ENCODE results near the gene FMNL1.

Gene FMNL1

DNA sequence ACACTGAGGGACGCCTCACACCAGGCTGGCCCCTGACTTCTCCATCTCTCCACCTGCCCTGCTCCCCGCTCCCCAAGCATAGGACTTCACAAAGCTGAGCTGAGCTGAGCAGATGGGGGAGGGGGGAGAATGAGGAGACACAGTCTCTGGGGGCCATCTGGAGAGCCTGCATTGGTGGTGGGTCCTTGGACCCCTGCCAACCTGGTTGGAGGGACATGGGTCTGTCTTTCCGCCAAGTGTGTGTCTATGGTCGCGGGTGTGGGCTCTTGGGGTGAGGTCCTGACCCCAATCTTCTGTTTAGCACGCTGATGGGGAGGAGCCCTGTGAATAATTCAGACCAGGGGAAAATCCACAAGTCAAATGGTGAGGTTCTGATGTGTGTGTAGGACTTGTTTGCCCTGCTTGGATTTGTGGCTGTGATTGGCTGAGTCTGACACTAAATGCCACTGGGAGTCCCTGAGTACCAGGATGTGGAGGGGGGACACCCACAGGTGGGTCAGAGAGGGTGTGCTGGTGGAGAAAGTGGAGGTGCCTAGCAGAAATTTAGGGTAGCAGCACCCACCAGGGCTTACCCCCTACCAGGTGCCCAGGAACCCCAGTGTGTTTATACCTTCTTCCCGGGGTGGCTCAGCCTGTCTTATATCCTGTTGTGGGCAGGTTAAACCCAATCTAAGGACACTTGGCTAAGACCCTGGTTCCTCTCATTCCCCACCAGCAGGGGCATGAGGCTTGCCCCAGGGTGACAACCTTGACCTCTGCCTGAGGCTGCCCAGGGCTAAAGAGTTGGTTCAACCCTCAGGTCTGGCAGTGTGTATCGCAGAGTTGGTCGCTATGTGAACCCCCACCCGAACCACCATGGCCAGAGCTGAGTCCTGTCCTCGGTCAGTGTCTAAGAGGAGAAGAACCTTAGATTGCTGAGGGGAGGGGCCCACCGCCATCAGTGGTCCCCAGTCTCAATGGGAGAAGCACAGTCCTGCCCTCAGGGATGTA is 2.1 kb downstream of the FMNL1 start:
- peak; percentile 81 to 82 for DNase-seq

- DNase-seq: peak; percentile 61 to 70
These were observed 3.0 kb downstream of the FMNL1 start for GRCh38 chr17:45224671-45225050.

DNA sequence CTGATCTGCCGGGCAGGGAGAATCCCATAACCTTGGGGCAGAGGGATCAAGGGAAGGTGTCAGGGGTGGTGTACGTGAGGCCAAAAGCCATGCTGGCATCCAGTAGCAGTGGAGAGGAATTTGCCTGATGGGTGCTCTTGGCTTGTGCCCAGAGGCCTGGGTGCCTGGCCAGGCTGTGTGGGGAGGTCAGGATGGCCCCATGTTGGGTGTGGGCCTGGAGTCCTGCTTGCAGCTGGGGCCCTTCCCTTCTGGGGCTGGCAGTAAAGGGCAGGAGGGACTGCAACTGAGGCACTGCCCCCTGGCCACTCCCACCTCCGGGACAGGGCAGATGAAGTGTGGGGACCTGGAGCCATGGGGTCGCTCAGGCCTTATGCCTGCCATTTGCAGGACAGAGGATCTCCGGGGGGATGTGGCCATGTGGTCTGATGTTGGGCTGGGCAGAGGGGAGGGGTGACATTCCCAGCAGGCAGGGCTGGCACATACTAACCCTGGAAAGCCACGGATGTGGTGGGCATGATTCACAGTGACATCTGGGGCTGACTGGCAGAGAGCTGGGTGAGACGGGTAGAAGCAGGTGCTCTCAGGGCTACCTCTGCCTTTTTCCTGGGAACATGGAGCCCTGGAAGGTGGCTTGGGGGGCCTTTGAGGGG is 3.5 kb downstream of the FMNL1 start:
- peak; percentile 78 to 81 for DNase-seq

DNA sequence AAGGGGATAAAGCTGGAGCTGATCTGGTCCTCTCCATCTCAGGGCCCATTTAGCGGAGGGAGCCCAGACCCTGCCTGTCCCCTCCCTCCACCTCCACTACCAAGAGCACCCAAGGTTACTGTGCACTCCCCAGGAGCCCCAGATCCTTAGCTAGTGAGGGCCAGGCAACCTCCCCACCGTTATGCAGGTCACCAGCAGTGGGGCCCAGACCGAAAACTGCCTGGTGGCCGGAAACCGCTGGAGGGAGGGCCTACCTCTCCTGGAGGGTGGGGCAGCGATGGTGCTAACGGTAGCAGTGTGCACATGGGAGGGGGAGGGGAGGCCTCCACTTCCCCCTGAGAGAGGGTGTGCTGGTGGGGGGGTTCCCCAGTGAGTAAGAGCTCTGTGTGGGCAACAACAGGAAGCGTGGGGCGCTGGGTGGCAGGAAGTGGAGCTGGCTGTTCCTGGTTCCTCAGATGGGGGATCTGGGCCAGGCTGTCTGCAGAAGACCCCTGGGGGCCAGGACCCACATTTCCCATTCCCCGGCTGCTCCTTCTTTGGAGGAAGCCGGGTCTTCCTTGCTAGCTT is 4.4 kb downstream of the FMNL1 start:
- DNase-seq: peak; percentile 96

DNA sequence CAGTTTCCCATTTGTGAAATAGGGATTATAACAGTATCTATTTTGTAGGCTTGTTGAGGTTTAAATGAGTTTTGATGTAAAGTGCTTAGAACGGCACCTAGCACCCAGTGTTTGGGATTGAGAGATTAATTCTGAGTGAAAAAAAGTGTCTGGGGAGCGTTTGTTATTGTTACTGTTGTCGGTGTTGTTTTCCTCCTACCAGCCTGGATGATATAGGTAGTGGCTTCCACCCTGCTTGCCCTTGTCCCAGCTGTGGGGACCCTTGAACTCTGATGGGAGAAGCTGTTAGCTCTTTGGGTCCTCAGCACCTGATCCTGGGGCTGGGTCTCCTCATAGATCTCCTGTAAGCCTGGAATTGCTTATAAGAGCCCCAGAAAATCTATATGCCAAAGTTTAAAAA is 4.9 kb downstream of the FMNL1 start:
- DNase-seq: peak in 1 of 2 experiments; percentile 40

- DNase-seq: peak; percentile 68
These were observed 5.6 kb downstream of the FMNL1 start for GRCh38 chr17:45227101-45227925.

DNA sequence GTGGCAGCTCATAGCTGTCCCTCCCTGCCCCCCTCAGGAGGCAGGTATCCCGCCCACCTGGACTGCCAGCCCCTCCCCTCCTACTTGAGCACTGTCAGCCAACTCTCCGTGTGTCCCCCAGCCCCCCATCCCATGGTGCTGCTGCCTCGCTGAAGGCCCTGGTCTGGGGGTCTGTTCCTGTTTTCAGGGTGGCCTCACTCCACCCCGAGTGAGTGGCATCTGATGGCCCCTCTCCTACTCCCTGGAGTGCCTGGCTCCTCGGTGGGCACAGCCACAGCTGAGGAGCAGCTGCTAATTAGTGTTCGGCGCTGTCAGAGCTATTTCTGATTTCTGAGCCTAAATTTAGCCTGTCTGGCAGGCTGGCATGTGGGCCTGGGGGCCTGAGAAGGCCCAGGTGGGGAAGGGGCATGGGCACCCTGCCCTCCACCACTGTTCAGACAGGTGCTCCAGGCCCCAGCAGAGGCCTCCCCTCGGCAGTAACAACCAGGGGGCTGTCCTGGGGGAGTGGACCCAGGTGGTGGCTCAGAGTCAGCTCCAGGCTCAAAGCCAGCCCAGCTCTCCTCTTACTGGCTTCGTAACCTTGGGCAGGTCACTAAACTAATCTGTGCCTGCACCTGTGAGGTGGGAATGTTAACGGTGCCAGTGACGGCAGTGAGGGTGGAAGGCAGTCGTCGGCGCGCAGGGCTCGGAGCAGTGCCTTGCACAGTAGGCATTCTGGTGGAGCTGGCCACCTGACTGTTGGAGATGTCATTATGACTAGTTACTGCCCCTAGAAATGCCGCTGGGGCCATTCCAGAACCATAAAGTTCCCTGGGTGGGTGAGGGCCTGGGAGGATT is 6.5 kb downstream of the FMNL1 start:
- peak; percentile 67 to 73 for DNase-seq

DNA sequence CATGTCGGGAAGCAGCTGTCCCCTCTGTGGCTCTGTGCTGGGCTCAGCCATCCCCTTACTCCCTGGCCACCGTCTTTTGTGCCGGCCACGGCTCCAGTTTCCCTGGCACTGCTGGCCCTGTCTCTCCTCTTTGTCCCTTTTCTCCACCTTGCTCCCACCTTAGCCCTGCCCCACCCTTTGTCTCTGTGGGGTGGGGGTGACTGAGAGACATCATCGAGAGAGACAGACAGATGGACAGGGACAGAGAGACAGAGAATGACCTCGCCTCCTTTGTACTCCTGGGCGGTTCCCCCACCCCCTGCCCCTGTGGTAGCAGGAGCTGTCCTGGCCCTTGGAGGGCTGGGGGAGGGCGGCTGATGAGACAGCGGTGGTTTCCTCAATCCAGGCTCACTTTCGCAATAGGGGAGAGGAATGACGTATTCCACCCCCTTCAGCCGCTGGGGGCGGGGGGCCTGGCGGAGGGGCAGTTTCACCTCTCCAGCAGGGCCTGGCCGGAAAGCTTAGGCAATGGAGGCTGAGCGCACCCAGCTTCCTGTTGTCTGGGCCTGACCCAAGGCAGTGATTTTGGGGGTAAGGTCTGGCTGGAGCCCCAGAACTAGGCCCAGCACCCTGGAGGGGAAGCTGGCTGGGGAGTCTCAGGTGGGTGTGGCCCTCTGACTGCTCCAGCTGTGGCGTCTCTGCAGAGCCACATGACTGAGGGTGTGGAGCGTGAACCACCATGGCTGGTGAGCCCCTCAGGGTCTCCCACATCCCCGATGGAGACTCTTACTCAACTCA is 7.3 kb downstream of the FMNL1 start:
- peak; percentile 96 for DNase-seq

DNA sequence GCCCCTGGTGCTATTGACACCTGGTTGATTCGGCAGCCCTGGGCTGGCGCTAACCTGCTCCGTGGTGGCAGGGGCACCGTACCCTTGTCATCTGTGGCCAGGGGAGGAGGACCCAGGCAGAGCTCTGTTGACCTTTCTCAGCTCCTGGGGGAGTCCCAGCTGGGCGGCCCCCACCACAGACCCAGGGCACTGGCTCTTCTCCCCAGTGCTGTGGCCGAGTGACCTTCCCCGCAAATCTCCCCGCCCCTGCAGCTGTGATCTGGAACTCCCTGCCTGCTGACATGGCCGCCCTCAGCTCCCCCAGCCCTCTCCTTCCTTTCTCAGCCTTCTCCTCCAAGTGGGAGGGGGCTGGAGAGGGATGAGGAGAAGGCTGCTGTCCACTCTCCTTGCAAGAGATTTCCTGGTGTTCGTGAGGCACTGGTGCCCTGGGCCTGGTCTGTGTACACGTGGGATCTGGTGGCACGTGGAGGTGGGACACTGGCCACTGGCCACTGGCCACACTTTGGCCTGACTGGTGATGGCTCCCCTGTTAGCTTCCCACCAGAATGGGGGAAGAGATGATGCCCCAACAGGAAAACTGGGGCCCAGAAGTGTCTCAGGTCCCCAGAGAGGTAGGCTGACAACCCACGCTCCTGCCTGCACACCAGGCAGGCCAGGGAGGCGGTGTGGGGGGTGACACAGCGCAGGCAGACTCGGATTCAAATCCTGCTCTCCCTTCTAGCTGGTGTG is 8.2 kb downstream of the FMNL1 start:
- DNase-seq: peak; percentile 65 to 72

DNA sequence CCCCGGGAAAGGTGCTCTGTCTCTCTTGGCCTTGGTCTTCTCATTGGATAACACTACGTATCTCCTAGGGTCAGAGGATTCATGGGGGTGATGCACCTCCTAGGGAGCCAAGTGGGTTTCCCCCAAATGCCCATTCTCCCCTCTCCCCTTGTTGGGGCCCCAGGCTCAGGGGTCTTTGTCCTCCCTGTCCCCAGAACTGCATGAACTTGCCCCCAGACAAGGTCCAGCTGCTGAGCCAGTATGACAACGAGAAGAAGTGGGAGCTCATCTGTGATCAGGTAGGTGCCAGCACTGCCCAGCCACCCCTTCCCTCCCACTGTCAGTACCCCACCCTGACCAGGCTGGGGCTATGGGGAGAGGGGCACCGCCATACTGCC is 8.7 kb downstream of the FMNL1 start:
- peak in 1 of 2 experiments; percentile 41 for DNase-seq

- DNase-seq: peak in 1 of 2 experiments; percentile 44
These were observed 9.2 kb downstream of the FMNL1 start for GRCh38 chr17:45230787-45231480.

DNA sequence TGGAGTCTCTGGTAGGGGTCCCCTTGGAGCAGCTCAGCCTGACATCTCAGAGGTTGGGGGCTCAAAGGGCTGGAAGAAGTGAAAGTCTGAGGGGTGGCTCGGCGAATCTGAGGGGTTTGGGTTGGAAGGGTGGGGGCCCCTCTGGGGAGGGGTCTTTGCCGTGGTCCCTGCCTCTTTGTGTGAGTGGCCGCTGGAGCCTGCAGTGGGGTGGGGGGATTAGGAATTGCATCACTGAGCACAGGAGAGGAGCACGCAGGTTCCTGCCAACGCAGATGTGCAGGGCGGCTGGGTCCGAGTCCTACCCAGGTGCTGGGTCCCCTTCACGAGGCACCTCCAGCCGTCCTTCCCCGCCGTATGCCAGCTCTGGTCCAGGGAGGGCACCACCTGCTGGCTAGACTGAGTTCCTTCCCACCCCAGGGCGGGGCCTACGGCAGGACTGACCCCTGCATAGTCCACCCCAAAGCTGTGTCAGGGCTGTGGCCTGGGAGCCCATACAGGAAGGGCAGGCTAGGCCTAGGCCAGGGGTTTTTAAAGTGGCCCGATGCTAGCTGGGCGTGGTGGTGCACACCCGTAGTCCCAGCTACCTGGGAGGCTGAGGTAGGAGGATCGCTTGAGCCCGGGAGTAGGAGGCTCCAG is 9.9 kb downstream of the FMNL1 start:
- DNase-seq: peak in 1 of 2 experiments; percentile 62

- DNase-seq: no peak
These were observed 11.1 kb downstream of the FMNL1 start for GRCh38 chr17:45232514-45233422.

DNA sequence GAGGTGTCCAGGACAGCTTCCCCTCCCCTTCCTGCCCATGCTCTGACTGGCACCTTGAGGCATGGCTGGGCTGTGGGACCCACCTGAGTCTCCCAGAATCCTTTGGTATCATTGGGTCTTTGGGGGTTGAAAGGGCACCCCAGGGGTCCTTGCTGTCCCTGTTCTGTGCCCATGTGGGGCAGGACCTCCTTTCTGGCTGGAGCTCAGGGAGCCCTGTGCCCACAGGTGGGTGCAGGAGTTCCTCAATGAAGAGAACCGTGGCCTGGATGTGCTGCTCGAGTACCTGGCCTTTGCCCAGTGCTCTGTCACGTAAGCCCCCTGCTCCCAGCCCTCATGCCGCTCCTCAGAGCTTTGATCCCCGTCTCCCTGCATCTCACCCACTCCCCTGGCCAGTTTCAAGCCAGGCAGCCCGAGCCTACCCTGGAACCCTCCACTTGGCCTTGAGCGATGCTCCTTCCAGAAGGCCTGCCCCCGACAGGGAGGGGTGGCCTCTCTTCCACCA is 11.8 kb downstream of the FMNL1 start:
- DNase-seq: no peak

DNA sequence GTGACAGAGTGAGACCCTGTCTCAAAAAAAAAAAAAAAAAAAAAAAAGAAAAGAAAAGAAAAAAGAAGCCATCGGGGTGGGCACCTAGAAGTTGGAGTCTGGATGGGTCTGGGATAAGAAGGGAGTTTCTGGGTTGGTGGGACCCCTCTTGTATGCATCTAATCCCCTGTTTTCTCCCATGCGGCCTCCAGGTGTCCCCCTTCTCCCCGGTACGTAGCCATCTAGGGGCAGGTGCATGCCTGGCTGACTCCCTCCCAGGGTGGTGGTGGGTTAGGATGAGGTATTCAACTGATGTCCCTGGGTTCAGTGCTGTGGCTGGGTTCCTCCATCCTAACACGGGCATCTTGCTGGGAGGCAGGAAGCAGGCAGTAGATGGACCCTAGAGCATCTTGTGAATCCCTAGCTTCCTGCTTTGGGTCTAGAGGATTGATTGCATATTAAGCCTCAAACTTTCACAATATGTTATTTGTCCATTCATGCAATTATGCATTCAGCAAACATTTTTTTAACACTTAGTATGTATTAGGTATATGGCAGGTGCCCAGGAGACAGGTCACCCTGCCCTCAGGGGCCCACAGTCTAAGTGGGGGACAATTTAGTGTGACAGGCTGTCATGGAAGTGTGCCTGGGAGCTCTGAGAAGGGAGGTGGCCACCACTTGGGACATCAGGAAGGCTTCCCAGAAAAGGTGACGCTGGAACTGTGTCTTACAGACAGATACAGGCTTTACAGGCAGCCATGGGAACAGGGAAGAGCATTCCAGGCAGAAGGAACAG is 13.1 kb downstream of the FMNL1 start:
- DNase-seq: peak; percentile 51 to 65

DNA sequence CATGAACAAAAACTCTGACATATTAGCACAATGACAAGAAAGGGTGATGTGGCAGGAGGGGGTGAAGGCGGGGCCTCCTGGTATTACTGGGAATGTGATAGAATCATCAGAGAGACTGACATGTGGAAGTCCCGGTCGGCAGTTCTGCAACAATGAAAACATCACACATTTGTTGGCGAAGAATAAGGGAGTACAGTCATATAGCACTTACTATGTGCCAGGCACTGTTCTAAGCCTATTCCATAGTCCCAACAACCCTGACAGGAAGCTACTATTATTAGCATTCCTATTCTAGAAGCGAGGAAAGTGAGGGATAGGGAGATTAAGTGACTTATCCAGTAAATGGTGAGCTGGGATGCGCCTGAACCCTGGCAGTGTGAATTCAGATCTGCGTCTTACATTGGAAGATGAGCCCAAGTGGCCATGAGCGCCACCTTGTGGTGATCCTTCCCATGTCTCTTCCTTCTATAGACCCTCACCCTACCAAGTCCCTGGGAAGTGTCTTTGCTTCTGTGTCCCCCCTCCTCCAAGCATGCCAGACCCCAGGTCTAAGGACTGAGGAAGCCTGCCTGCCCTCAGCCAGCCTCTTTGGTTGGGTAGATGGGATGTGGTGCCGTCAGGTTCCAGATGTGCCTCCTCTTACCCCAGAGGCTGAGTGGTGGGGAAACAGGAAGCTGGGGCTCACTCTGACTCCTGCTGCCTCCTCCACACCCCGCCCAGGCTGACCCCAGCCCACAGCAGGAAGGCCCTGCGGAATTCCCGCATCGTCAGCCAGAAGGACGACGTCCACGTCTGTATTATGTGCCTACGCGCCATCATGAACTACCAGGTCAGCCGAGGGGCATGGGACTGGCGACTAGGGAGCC is 14.0 kb downstream of the FMNL1 start:
- peak; percentile 83 to 87 for DNase-seq
